Cardiac muscle cell (in vitro differentiated cells and primary cell): ENCODE measurements around the gene PHLDA3. TPM values are rescaled to one million over a fixed set of nuclear protein-coding genes. Genes with fewer than 3 reads are reported as not detected.

Experiments
- DNase-seq, 2 donors: peaks; one replicate each; pipeline versions ENCODE4 v3.0.0 to v3.0.0-alpha.2; 2010 to 2017; ENCODE audit warnings: low read depth in 1 of 2, low spot score in 1 of 2
- H3K27ac ChIP-seq: fragments of 200-600 bp; sonication (generic); 2 replicates; pipeline ENCODE4 v1.5.1; 2016
- H3K27me3 ChIP-seq: fragments of 200-600 bp; sonication (generic); 2 replicates; pipeline ENCODE4 v1.6.0; 2016; ENCODE audit warnings: control low read depth
- H3K36me3 ChIP-seq: fragments of 200-600 bp; sonication (generic); 2 replicates; pipeline ENCODE4 v1.5.1; 2016; ENCODE audit warnings: control low read depth
- H3K4me1 ChIP-seq: fragments of 200-600 bp; sonication (generic); 2 replicates; pipeline ENCODE4 v1.8.1; 2017; ENCODE audit warnings: low read depth, mild to moderate bottlenecking, mixed run types
- H3K4me3 ChIP-seq: fragments of 200-600 bp; sonication (generic); 2 replicates; pipeline ENCODE4 v1.5.1; 2016; ENCODE audit warnings: mild to moderate bottlenecking
- H3K9me3 ChIP-seq: fragments of 200-600 bp; sonication (generic); 2 replicates; pipeline ENCODE4 v1.5.1; 2017; ENCODE audit warnings: low read depth, mild to moderate bottlenecking, control low read depth
- polyA plus RNA-seq: library from polyadenylated mRNA; unstranded; fragments of >200 nt; fragmentation: Nextera tagmentation; extraction: Ambion mirVana; gene quantifications from 2 replicates; pipeline ENCODE4 v1.2.1, GENCODE V29; 2016
- total RNA-seq: library from RNA; depleted of rRNA; stranded (reverse); fragments of >200 nt; gene quantifications from 2 replicates; pipeline ENCODE4 v1.2.3, GENCODE V29; 2016
- TF ChIP-seq, protein P1 (sequence below): IDR thresholded peaks from 2 replicates; pipeline ENCODE4 v1.5.1; 2012; ENCODE audit warnings: low read depth, mild to moderate bottlenecking, low read length

The PHLDA3 gene
- total and polyA plus RNA-seq, 2 experiments from 2014 or later: 54.4 to 69.1 TPM

DNA sequence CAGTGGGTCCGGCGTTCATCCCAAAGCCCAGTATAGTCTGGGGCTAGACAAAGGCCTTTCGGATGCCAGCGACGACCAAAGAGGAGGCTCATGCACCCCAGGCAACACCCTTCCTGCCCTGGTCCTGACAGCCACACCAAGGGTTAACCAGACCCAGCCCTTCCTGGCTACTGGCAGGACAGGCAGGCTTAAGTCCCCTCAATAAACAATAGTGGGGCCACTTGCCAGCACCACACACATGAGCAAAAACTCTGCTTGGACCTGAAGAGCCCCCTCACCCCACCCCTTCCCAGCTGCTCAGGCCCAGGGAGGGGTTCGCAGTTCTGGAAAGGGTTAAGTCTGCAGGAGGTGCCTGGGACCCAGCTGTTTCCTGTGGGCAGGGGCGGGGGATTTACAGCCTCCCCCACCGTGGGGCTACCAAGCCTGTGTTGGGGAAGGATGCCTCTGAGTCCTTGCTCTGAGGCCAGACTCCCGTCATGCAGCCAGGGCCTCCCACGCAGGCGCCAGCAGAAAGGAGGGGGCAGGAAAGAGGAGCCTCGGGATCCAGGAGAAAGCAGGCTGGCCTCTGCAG is 18.2 kb downstream of the PHLDA3 start:
- no peaks in the 10 kb centered on the region for H3K36me3 ChIP-seq
- peak; percentile 45 to 95 for DNase-seq
- H3K27me3 ChIP-seq: no peaks in the 10 kb centered on the region
- H3K4me3 ChIP-seq: no peak overlapping the region
- TF ChIP-seq, protein P1, sequence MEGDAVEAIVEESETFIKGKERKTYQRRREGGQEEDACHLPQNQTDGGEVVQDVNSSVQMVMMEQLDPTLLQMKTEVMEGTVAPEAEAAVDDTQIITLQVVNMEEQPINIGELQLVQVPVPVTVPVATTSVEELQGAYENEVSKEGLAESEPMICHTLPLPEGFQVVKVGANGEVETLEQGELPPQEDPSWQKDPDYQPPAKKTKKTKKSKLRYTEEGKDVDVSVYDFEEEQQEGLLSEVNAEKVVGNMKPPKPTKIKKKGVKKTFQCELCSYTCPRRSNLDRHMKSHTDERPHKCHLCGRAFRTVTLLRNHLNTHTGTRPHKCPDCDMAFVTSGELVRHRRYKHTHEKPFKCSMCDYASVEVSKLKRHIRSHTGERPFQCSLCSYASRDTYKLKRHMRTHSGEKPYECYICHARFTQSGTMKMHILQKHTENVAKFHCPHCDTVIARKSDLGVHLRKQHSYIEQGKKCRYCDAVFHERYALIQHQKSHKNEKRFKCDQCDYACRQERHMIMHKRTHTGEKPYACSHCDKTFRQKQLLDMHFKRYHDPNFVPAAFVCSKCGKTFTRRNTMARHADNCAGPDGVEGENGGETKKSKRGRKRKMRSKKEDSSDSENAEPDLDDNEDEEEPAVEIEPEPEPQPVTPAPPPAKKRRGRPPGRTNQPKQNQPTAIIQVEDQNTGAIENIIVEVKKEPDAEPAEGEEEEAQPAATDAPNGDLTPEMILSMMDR: no peak
- H3K4me1 ChIP-seq: peaks cover 10% of the 10 kb centered on the region
- H3K9me3 ChIP-seq: no peaks in the 10 kb centered on the region
- H3K27ac ChIP-seq: no peak overlapping the region

DNA sequence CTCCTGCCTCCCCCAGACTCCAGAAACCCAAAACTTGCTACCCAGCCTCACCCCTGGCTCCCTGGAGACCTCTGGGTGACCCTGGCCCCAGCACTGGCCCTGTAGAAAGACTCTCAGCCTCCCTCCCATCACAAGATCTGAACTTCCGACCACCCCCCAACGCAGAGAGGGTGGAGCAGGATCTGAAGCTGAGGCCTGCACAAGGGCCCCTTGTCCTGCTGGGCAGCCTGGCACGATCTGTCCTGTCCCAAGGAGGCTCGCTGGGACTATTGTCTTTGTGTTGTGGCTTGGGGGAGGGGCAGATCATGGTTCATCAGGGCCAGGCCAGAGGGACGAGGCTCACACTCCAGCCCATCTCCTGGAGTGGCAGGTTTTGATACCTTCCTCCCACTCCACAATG is 20.0 kb downstream of the PHLDA3 start:
- no peaks in the 10 kb centered on the region for H3K36me3 ChIP-seq
- TF ChIP-seq, protein P1: no peak
- DNase-seq: no peak
- H3K27me3 ChIP-seq: no peaks in the 10 kb centered on the region
- H3K27ac ChIP-seq: no peak overlapping the region
- no peak overlapping the region for H3K4me3 ChIP-seq
- H3K9me3 ChIP-seq: no peaks in the 10 kb centered on the region
- H3K4me1 ChIP-seq: peaks cover 5% of the 10 kb centered on the region

- no peaks in the 10 kb centered on the region for H3K36me3 ChIP-seq
- H3K4me3 ChIP-seq: no peak overlapping the region
- TF ChIP-seq, protein P1: peak; percentile 90
- H3K4me1 ChIP-seq: peaks cover 5% of the 10 kb centered on the region
- DNase-seq: peak; percentile 80 to 88
- H3K9me3 ChIP-seq: no peaks in the 10 kb centered on the region
- no peaks in the 10 kb centered on the region for H3K27me3 ChIP-seq
- H3K27ac ChIP-seq: no peak overlapping the region
Measured at GRCh38 chr1:201447903-201448871, 20.8 kb downstream of the PHLDA3 start.

- no peak overlapping the region for H3K27ac ChIP-seq
- H3K4me1 ChIP-seq: peaks cover 5% of the 10 kb centered on the region
Measured at GRCh38 chr1:201445310-201445709, 23.7 kb downstream of the PHLDA3 start.

DNA sequence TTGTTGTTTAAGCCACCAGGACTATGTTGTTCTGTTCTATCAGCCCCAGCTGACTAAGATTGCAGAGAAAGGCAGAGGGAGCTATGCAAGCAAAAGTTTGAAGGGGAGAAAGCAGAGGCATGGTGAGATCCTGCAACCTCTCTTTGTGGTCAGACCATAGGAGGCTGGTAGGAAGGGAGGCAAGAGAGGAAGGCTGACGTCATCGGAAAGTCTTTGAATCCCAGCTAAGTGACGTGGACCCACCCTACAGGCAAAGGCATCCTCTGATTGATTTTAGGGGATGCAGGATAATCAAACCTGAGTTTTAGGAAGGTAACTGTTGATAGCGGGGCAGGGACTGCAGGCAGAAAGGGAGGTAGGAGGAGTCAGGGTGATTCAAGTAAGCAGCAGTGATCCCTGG is 24.2 kb downstream of the PHLDA3 start:
- Histone ChIP-seq H3K36me3 (no peaks in the 10 kb centered on the region), H3K9me3 (no peaks in the 10 kb centered on the region), H3K4me3 (no peak overlapping the region), H3K4me1 (peaks cover 7% of the 10 kb centered on the region), H3K27ac (no peak overlapping the region), H3K27me3 (no peaks in the 10 kb centered on the region)
- TF ChIP-seq, protein P1: peak; percentile 4
- peak in 1 of 2 donors; percentile 57 for DNase-seq

More at GRCh38 chr1:201445310-201445709, 23.7 kb downstream of the PHLDA3 start:
- no peak overlapping the region for H3K4me3 ChIP-seq
- no peaks in the 10 kb centered on the region for H3K9me3 ChIP-seq
- DNase-seq: no peak
- TF ChIP-seq, protein P1: no peak
- no peaks in the 10 kb centered on the region for H3K27me3 ChIP-seq
- H3K36me3 ChIP-seq: no peaks in the 10 kb centered on the region
